Measurements from ENCODE around the gene NR2F6. TPM values are rescaled to one million over a fixed set of nuclear protein-coding genes. Genes with fewer than 3 reads are reported as not detected.
"Not testable (repeated sequence)": the region's sequence is repeated elsewhere in the genome, so short reads cannot be mapped to it uniquely, and the experiment has no call there.

Gene NR2F6
- total RNA-seq, 1 donor from 2014 or later, result 16.5 TPM

GRCh38 chr19:17202249-17202648 is 43.5 kb downstream of the NR2F6 start:
- DNase-seq, result no peak
- H3K4me1 Mint-ChIP-seq, result no peaks in the 10 kb centered on the region
- no peaks in the 10 kb centered on the region for H3K27me3 Mint-ChIP-seq
- peaks cover 64% of the 10 kb centered on the region for H3K36me3 Mint-ChIP-seq (ENCODE audit: low read depth)
- H3K9me3 Mint-ChIP-seq, result no peaks in the 10 kb centered on the region
- no peak overlapping the region for H3K4me3 Mint-ChIP-seq
- intact Hi-C loops (cut with micrococcal nuclease), result no loop called here
- no peak overlapping the region for H3K27ac Mint-ChIP-seq

- Mint-ChIP-seq H3K4me3 (no peak overlapping the region), H3K27me3 (no peaks in the 10 kb centered on the region), H3K36me3 (ENCODE audit: low read depth) (peaks cover 73% of the 10 kb centered on the region), H3K9me3 (no peaks in the 10 kb centered on the region), H3K4me1 (peaks cover 1% of the 10 kb centered on the region), H3K27ac (no peak overlapping the region)
- intact Hi-C loops (cut with micrococcal nuclease), result no loop called here
- no peak for DNase-seq
These were observed 45.2 kb downstream of the NR2F6 start for GRCh38 chr19:17200408-17201079.

- no peaks in the 10 kb centered on the region for H3K9me3 Mint-ChIP-seq
- H3K36me3 Mint-ChIP-seq (ENCODE audit: low read depth), result peaks cover 69% of the 10 kb centered on the region
- no peak overlapping the region for H3K27ac Mint-ChIP-seq
- peaks cover 1% of the 10 kb centered on the region for H3K4me1 Mint-ChIP-seq
- DNase-seq, result no peak
- H3K4me3 Mint-ChIP-seq, result no peak overlapping the region
- no peaks in the 10 kb centered on the region for H3K27me3 Mint-ChIP-seq
- intact Hi-C loops (cut with micrococcal nuclease), result no loop called here
These were observed 48.1 kb downstream of the NR2F6 start for GRCh38 chr19:17197666-17198065.

DNA sequence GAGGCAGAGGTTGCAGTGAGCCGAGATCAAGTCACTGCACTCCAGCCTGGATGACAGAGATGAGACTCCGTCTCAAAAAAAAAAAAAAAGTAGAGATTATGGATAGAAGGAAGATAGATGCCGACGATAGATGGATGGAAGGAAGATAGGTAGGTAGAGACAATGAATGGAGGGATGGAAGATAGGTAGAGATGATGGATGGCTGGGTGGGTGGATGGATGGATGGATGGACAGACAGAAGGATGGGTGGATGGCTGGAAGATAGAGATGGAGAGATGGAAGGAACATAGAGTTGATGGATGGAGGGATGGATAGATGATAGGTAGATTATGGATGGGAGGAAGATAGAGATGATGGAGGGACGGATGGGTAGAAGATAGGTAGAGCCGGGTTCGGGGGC is 49.1 kb downstream of the NR2F6 start:
- no peaks in the 10 kb centered on the region for H3K9me3 Mint-ChIP-seq
- intact Hi-C loops (cut with micrococcal nuclease), result no loop called here
- peaks cover 1% of the 10 kb centered on the region for H3K4me1 Mint-ChIP-seq
- no peak overlapping the region for H3K27ac Mint-ChIP-seq
- H3K27me3 Mint-ChIP-seq, result no peaks in the 10 kb centered on the region
- H3K36me3 Mint-ChIP-seq (ENCODE audit: low read depth), result peaks cover 62% of the 10 kb centered on the region
- H3K4me3 Mint-ChIP-seq, result no peak overlapping the region
- DNase-seq, result no peak

- no peak for DNase-seq
- H3K9me3 Mint-ChIP-seq, result no peaks in the 10 kb centered on the region
- peaks cover 1% of the 10 kb centered on the region for H3K4me1 Mint-ChIP-seq
- H3K27me3 Mint-ChIP-seq, result no peaks in the 10 kb centered on the region
- intact Hi-C loops (cut with micrococcal nuclease), result no loop called here
- H3K27ac Mint-ChIP-seq, result no peak overlapping the region
- H3K36me3 Mint-ChIP-seq (ENCODE audit: low read depth), result peaks cover 60% of the 10 kb centered on the region
- no peak overlapping the region for H3K4me3 Mint-ChIP-seq
These were observed 50.6 kb downstream of the NR2F6 start for GRCh38 chr19:17195106-17195505.

DNA sequence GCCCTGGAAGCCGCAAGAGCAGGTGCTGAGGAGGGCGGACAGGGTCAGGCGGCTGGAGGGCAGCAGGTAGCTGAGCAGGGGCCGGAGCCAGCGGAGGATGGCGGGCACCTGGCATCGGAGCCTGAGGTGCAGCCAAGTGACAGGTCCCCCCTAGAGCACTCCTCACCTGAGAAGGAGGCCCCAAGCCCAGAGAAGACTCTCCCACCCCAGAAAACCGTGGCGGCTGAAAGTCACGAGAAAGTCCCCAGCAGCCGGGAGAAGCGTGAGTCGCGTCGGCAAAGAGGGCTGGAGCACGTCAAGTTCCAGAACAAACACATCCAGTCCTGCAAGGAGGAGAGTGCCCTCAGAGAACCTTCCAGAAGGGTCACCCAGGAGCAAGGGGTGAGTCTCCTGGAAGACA is 51.1 kb downstream of the NR2F6 start:
- Mint-ChIP-seq H3K4me3 (no peak overlapping the region), H3K27ac (no peak overlapping the region), H3K4me1 (peaks cover 1% of the 10 kb centered on the region), H3K9me3 (no peaks in the 10 kb centered on the region), H3K27me3 (no peaks in the 10 kb centered on the region), H3K36me3 (ENCODE audit: low read depth) (peaks cover 55% of the 10 kb centered on the region)
- intact Hi-C loops (cut with micrococcal nuclease), result no loop called here
- DNase-seq, result no peak

GRCh38 chr19:17192751-17193150 is 53.0 kb downstream of the NR2F6 start:
- Mint-ChIP-seq H3K9me3 (no peaks in the 10 kb centered on the region), H3K4me3 (no peak overlapping the region), H3K4me1 (peaks cover 1% of the 10 kb centered on the region), H3K27me3 (no peaks in the 10 kb centered on the region), H3K36me3 (ENCODE audit: low read depth) (peaks cover 56% of the 10 kb centered on the region), H3K27ac (no peak overlapping the region)
- DNase-seq, result no peak
- intact Hi-C loops (cut with micrococcal nuclease), result no loop called here

- H3K9me3 Mint-ChIP-seq; H3K27me3 Mint-ChIP-seq; H3K4me3 Mint-ChIP-seq; H3K27ac Mint-ChIP-seq; H3K4me1 Mint-ChIP-seq; DNase-seq; intact Hi-C loops (cut with micrococcal nuclease): not testable (repeated sequence)
- peaks cover 57% of the 10 kb centered on the region for H3K36me3 Mint-ChIP-seq (ENCODE audit: low read depth)
These were observed 54.0 kb downstream of the NR2F6 start for GRCh38 chr19:17191736-17192135.

DNA sequence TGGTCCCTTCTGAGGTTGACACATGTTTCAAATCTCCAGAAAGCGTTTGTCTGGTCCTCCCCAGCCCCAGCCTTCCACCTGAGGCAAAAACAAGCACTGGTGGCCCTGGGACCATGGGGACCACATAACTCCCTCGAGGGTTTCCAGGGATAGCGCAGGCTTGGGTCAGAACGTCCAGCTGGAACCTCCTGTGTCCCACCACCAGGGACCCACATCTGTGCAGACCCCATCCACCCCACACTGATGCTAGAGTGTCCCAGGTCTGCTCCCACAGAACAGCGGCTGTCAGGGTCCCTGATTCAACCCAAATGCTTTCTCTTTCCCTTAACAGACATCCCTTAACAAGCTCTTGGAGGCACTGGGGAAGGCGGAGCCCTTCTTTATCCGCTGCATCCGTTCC is 60.1 kb downstream of the NR2F6 start:
- DNase-seq, result no peak
- H3K9me3 Mint-ChIP-seq, result no peaks in the 10 kb centered on the region
- H3K4me1 Mint-ChIP-seq, result peaks cover 21% of the 10 kb centered on the region
- no peak overlapping the region for H3K4me3 Mint-ChIP-seq
- peaks cover 50% of the 10 kb centered on the region for H3K36me3 Mint-ChIP-seq (ENCODE audit: low read depth)
- intact Hi-C loops (cut with micrococcal nuclease), result no loop called here
- no peak overlapping the region for H3K27ac Mint-ChIP-seq
- no peaks in the 10 kb centered on the region for H3K27me3 Mint-ChIP-seq

GRCh38 chr19:17184371-17184841 is 61.3 kb downstream of the NR2F6 start:
- Mint-ChIP-seq H3K36me3 (ENCODE audit: low read depth) (peaks cover 49% of the 10 kb centered on the region), H3K27ac (peak overlapping the region; percentile 98), H3K4me1 (peaks cover 21% of the 10 kb centered on the region), H3K4me3 (peak overlapping the region; percentile 89), H3K27me3 (no peaks in the 10 kb centered on the region), H3K9me3 (no peaks in the 10 kb centered on the region)
- intact Hi-C loops (cut with micrococcal nuclease), result loop anchor here (1.0 kb wide), 1 partner anchor 117 kb away; no protein-coding TSS in a partner anchor
- peak; percentile 85 for DNase-seq

DNA sequence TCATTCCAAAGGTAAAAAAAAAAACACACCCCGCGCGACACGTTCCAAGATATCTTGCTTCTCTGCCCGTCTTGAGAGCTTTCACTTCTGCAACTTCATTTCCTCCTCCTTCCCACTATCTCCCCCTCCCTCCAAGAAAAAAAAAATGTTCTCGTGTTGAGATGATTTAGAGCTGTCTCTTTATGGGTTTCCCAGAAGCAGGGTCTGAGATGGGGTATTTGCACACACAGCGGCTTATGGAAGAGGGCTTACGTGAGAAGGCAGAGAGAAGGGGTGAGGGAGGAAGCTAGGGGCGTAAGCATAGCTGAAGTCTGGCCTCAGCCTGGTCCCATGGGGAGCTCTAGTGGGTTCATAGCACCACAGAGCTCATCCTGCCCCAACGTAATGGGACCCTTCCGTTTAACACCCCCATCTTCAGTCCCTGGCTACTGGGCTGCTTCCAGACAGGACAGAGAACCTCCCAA is 61.8 kb downstream of the NR2F6 start:
- peaks cover 46% of the 10 kb centered on the region for H3K36me3 Mint-ChIP-seq (ENCODE audit: low read depth)

DNA sequence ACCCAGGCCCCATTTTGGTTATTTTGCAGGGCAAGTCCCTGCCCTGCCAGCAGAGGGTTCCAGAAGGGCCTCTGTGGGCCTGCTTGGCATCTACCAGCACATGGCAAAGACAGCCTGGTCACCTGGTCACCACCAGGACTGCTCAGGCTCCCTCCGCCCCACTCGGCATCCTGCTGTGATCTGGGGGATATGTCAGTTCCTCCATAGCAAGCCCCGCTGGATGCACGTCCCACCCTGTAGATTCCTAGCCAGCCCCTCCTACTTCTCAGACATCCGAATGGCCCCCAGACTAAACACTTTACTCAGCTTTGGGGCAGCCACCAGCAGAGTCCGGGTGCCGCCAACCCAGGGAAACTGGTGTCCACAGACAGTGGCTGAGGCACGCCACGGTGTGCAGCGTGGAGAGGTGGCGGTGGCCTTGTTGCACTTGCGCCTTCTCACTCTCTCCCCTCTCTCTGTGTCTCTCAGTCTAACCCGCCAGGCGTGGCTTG is 62.4 kb downstream of the NR2F6 start:
- Mint-ChIP-seq H3K4me1 (peaks cover 21% of the 10 kb centered on the region), H3K27me3 (no peaks in the 10 kb centered on the region), H3K4me3 (peak overlapping the region; percentile 89), H3K9me3 (no peaks in the 10 kb centered on the region), H3K27ac (peak overlapping the region; percentile 98), H3K36me3 (ENCODE audit: low read depth) (peaks cover 44% of the 10 kb centered on the region)
- intact Hi-C loops (cut with micrococcal nuclease), result no loop called here
- DNase-seq, result peak; percentile 72

More for the DNA sequence above, 61.8 kb downstream of the NR2F6 start:
- intact Hi-C loops (cut with micrococcal nuclease), result loop anchor here (1.0 kb wide), 1 partner anchor 117 kb away; no protein-coding TSS in a partner anchor
- Mint-ChIP-seq H3K4me3 (peak overlapping the region; percentile 89), H3K27me3 (no peaks in the 10 kb centered on the region), H3K9me3 (no peaks in the 10 kb centered on the region), H3K27ac (peak overlapping the region; percentile 98), H3K4me1 (peaks cover 21% of the 10 kb centered on the region)
- peak; percentile 75 for DNase-seq

All from activated CD4-positive, alpha-beta T cell treated with anti-CD3 and anti-CD28 coated beads, Interleukin-2, amount 10 ng/mL, durations not matched to agents 24 days and 14 days (primary cell).